Transverse colon (tissue), 4 donors: ENCODE measurements around the gene LSM3.

Experiments
- POLR2A ChIP-seq: fragments of 450-650 bp; IDR thresholded peaks from one replicate; pipeline ENCODE4 v1.6.1; 2016; ENCODE audit warnings: antibody characterized with exemption, mild to moderate bottlenecking, moderate library complexity
- POLR2AphosphoS5 ChIP-seq, 3 donors: sonication (generic); formaldehyde crosslinking; IDR thresholded peaks; one replicate each; pipeline ENCODE4 v1.6.1; 2016; ENCODE audit warnings: antibody characterized with exemption in 3 of 3
- TF ChIP-seq, protein P1 (sequence below), 5 experiments: fragments of 200-600 bp in 3 of 5; fragments of 450-650 bp in 2 of 5; sonication (generic) in 3 of 5; IDR thresholded peaks; 1 replicate in 2 of 5; 2 replicates in 3 of 5; pipeline ENCODE4 v1.5.1; 2016 to 2017; ENCODE audit warnings: antibody characterized with exemption in 5 of 5, inconsistent platforms in 3 of 5, mild to moderate bottlenecking in 2 of 5, moderate library complexity in 1 of 5

- TF ChIP-seq, protein P1, sequence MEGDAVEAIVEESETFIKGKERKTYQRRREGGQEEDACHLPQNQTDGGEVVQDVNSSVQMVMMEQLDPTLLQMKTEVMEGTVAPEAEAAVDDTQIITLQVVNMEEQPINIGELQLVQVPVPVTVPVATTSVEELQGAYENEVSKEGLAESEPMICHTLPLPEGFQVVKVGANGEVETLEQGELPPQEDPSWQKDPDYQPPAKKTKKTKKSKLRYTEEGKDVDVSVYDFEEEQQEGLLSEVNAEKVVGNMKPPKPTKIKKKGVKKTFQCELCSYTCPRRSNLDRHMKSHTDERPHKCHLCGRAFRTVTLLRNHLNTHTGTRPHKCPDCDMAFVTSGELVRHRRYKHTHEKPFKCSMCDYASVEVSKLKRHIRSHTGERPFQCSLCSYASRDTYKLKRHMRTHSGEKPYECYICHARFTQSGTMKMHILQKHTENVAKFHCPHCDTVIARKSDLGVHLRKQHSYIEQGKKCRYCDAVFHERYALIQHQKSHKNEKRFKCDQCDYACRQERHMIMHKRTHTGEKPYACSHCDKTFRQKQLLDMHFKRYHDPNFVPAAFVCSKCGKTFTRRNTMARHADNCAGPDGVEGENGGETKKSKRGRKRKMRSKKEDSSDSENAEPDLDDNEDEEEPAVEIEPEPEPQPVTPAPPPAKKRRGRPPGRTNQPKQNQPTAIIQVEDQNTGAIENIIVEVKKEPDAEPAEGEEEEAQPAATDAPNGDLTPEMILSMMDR (IDR thresholded peaks at IDR 0.05) = no peak
- TF ChIP-seq POLR2A = no peak
- no peak for TF ChIP-seq POLR2AphosphoS5 (IDR thresholded peaks at IDR 0.05)
Measured at GRCh38 chr3:14181253-14181652, 2.6 kb downstream of the LSM3 start.
